HG02798 (cell line): ENCODE results near the gene IER5.

Source experiments
- ATAC-seq: cut with Tn5 transposase; IDR thresholded peaks from one replicate; pipeline ENCODE4 v1.9.1; 2021; ENCODE audit warnings: mild to moderate bottlenecking; ENCODE audit not compliant: unreplicated experiment, poor library complexity

Gene IER5

DNA sequence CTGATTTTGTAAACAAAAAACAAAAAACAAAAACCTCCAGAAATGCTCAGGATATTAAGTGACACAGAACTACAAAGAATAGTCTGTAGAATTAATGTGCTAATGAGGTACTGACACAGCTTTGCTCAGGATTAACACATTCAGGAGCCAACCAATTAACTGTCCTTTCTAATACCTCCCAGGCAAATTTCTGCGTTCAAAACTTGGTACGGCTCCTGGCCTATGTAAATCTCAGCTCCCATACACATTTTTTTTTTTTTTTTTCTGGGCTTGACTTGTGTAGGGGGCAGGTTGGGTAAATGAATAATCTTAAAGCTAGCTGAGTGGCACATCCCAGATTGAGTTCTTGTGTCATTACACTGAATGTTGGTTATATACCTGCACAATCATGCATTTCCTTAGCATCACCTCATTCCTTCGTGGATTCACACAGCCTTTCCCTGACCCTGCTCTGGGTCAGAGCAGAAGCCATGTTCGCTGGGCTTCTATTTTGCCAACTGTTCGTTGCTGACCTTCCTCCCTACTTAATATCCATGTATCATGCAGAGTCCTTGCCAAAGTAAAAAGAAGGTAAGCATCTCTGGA, 12.6 kb upstream of the IER5 start:
- ATAC-seq = no peak

DNA sequence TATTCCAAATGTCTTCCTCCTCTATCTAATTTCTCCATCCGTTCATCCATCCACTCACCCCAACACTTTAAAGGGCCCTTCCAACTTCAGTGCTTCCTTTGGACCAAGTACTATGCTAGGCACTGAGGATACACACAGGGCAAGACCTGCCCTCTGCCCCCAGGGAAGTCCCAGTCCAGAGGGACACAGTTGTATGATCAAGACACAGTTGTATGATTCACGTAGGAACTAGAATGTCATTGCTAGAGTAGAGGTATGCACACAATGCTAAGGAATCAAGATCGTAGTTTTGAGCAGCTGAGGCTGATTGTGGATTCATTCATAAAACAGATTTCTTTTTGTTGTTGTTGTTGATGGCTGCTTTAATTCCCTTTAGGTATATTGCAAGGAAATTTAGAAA, 11.6 kb upstream of the IER5 start:
- no peak for ATAC-seq

DNA sequence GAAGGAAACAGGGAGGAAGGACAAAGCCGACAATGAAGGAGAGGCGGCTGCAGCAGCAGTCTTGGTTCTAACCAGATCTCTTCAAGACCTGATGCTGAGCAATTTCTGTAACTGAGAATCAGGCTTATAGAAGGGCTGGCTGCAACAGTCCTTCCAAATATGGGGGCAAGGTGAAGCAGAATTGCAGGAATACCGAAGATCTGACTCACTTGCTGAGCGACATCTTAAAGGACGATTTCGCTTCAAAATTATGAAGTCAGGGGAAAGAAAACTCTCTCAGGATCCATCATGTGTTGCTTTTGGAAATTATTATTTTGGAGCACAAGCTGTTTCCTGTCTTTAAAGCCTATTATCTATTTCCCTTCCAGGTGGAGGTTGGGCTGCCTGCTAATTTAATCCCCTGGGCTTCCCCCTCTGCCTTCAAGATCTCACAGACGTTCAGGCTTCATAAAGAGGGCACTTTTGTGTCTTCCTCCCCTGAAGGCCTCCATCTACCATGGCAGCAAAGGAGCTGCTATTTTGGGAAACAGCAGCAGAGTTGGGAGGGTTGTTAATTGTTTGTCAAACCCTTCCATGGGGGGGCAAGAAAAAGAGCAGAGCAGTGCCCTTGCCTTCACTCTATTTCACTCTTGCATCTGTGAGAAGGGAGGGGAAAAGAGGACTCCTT, 10.8 kb upstream of the IER5 start:
- ATAC-seq = no peak

DNA sequence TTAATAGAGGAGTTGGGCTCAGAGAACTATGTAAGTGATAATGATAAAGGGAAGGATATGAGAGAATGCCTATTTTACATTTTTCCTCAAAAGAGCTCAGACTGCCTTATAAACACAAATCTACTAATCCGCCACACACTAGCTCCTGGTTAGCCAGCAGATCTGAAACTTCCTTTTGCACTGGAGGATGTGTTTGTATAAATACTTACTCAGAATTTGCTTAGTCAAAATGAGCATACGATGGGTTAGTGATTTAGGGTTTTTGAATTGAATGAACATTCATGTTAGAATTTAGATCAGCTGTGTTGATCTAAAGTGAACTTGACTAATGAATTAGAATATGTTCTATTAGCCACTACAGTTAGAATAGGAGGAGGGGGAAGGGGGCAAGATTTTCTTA, 9.1 kb upstream of the IER5 start:
- no peak for ATAC-seq

DNA sequence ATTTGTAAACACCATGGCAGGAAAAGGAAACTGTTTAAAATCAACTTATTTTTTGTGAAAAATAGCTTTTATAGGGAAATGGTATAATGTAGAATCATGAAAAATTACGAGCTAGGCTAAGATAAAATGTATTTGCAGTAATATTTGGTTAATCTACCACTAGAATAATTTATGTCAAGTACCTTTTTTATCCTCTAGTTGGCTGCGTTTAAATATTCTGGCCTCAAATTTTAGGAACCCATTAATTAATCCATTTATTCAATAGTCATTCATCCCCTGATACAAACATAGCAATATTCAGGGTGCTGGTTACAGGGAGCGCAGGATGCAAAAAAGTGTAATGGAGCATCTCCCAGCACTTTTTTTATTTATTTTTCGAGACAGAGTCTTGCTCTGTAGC, 8.6 kb upstream of the IER5 start:
- ATAC-seq = no peak

DNA sequence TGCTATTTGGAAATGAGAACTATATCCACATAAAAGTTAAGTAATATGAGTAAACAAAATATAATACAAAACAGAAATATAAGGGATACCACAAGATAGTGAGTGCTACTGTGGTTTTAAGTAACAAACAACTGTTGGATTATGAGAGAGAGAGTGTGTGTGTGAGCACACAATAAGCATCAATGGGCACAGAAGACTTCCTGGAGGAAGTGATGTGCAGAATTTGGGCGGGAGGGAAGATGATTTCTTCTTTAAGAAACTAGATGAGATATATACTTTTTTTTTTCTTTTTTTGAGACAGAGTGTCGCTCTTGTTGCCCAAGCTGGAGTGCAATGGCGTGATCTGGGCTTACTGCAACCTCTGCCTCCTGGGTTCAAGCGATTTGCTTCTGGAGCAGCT, 7.9 kb upstream of the IER5 start:
- ATAC-seq = no peak

DNA sequence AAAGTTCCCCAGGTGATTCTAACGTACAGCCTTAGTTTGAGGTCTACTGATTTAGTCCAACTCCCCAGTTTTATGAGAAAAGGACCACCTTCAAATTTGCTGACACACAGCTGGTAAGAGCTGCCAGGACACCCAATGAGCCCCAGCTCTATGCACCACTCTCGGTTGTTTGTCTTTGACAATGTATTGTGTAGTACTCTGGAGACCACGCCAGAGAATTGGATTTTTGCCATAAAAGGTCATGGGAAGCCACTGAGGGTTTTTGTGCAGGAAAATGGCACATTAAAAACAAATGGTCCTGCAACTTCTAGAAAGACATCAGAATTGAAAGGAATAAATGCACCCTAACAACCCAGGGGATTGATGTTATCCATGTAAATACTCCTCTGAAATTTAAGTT, 7.1 kb upstream of the IER5 start:
- ATAC-seq = no peak

DNA sequence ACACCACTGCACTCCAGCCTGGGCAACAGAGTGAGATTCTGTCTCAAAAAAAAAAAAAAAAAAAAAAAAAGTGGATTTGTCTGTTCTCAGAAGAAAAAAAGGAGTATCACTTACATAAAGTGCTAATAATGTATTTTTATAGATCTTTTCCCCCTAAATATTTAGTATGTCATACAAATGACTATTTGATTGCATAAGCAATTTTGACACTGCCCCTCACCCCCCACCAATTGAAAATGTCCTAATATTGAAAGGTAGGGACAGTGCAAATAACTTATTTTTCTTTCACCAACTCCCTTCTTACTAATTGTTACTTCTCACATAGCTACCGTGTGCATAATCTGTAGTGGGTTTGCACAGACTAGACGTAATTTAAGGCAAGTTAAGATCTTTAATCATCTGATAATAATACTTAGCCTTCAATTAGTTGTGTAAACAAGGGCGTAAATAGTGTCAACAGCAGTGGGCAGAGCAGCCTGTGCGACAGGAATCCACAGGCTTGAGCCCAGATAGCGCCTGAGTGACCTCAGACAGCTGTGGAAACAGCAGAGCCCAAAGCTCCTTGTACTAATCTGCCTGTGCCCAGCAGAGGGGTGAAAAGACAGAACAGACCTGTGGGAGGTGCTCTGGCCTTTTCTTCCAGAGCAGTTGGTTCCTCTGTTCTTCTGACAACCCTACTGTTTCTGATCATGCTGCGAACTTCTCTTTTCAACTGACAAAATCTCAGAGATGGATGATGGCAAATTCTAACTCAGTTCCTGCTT, 4.5 kb upstream of the IER5 start:
- peak; percentile 19 for ATAC-seq

DNA sequence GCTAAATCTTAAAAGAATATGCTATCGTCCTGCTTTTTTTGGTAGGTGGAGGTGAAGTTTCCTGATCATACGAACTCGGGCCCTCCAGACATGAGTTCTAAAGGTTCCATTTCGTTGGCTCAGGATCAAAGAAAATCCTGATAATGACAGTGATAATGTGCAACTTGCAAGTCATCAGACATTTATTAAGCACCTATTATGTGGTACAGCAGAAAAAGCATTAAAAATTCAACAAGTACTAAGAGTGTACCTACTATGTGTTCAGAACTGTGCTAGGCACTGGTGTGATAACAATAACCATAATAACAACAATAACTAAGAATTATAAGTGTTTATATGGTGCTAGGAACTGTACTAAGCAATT, 3.9 kb upstream of the IER5 start:
- no peak for ATAC-seq

DNA sequence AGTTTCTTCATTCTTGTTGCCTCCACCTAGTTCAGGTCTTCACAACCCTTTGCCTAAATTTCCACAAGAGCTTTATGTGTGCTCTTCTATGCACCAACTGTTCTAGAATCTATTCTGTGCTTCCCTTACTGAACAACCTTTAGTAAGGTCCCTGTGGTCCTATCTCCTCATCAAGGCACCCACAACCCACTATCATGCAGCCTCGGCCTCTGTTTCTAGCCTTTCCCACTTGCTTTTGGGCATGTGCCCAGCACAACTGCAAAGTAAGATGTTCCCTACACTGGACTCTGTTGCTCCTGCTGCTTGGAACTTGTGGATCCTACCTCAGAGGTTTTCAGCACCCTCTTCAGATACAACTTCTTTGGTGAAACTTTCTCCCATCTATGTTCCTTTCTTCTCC, 2.4 kb upstream of the IER5 start:
- no peak for ATAC-seq

DNA sequence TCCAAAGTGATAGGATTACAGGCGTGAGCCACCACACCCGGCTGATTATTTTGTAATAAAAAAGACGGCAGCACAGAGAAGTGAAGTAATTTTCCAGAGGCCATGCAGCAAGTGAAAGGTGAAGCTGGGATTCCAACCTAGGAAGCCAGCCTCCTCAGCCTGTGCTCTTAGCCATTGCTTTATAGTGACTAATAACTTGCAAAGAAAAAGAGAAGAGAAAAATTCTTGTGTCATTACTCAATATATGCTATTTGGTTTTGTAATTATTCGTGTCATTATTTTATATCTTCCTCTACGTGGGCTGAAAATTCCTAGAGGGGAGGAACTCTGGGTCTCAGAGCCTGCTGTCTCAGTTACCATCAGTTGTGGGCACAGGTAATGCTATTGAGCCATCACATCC, 1.6 kb upstream of the IER5 start:
- ATAC-seq = no peak

DNA sequence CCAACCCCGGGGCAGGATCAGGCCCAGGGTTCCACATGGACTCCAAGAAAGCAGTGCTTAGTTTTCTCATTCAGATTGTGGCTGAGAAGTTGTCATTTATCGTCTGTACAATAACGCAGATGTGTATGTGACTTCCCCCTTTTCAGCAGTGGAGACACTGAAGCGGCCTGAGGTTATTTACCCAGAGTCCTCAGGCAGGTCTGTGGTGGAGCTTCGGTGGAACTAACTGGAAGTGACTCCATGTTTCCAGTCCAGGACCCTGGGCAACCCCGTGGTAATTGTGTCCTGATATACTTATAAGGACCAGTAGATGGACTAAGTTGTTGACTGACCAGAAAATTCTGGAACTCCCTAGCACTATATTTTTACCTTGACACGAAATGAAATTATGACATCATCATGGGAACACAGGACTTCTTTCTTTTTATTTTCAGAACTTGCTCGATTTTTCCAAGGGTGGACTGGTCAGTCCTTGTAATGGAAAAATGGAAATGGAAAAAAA, 1.0 kb upstream of the IER5 start:
- ATAC-seq = no peak

DNA sequence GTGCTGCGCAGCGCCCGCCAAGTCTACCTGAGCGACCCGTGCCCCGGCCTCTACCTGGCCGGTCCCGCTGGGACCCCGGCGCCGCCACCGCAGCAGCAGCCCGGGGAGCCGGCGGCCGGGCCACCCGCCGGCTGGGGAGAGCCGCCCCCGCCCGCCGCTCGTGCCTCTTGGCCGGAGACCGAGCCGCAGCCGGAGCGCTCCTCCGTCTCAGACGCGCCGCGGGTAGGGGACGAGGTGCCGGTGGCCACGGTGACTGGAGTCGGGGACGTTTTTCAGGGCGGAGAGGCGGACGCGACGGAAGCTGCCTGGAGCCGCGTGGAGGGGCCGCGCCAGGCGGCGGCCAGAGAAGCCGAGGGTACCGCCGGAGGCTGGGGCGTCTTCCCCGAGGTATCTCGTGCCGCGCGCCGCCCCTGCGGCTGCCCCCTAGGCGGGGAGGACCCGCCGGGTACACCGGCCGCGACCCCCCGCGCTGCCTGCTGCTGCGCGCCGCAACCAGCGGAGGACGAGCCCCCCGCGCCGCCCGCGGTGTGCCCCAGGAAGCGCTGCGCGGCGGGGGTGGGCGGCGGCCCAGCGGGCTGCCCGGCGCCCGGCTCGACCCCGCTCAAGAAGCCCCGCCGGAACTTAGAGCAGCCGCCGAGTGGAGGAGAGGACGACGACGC, 646 bp downstream of the IER5 start:
- peak; percentile 8 for ATAC-seq

DNA sequence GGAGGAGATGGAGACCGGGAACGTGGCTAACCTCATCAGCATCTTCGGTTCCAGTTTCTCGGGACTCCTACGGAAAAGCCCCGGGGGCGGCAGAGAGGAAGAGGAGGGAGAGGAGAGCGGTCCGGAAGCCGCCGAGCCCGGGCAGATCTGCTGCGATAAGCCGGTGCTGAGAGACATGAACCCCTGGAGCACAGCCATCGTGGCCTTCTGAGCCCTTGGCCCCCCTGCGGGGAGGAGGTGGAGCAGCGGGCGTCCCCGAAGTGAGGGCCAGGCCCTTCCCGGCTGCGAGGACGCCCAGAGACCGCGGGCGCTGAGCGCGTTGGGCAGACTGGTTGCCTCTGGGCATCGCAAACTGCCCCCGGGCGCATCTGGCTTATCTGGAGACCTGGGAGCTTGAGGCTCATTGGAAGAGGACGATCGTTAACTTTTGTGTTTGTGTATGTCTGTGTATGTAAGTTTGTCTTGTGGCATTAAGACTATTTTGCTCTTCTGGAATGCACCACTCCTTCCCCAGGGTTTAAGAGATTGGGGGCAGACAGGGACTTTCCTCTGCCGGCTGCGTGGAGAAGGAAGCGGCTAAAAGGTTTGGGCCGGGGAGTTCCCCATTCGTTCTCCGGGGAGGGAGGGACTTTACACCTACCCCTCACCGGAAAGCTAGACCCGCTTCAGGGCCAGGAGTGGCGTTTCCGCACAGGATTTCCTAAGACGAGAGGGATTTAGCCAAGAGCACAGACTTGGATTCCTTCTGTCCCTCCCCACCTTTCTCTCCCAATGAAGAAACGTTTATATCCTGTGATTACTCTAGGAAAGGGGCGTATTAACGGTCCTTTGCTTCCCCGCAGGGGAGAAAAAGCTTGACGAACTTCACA, 1.4 kb downstream of the IER5 start:
- ATAC-seq = peak; percentile 27

DNA sequence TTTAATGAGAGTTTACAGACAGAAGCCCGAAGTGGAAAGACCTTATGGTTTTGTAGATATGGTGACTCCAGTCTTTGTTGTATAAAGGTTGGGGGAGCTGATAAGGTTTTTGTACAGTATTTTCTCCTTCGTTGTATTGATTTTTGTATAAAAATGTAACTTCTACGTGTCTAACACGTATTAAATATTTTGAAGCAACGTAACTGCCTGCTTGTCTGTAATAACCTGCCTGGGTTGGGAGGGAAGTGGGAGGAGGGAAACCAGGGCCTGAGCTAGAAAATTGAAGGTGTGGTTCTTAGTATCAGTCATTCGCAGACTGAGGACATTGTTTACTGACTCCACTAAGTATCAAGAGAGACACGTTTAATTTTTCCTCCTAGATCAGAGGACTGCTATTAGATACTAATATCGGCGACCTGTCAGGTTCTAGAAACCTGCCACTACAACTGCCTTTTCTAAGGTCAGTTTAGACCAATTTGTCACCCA, 2.2 kb downstream of the IER5 start:
- no peak for ATAC-seq

DNA sequence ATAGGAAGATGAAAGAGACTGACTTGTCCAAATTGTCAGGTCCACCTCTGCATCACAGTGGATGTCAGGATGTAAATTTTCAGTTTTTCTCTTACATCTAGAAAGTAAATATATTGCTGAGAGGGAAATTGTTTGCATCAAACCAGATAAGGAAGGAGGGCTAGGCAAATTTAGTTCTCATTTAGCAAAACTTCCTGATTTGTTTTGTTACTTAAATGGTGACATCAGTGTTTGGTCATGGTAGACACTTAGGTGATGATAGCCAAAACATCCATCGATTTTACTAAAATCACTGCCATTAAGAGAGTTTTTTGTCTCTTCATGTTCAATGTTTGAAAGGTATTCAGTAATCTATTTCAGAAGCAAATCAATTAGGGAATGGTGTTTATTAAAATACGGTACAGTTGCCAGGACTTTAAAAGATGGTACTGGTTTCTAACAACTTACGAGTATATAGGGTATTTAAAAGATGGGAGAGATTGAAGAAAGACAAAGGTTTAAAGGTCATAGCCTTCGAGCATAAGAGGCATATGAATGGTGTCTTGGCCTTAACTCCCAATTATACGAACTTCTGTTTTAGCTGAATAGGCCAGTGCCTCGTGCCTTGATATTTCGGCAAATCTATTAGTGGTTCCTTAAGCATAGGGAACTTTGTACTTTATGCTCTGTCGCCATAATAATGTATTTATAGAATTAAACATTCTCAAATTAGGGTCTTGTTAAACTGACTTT, 3.0 kb downstream of the IER5 start:
- no peak for ATAC-seq

DNA sequence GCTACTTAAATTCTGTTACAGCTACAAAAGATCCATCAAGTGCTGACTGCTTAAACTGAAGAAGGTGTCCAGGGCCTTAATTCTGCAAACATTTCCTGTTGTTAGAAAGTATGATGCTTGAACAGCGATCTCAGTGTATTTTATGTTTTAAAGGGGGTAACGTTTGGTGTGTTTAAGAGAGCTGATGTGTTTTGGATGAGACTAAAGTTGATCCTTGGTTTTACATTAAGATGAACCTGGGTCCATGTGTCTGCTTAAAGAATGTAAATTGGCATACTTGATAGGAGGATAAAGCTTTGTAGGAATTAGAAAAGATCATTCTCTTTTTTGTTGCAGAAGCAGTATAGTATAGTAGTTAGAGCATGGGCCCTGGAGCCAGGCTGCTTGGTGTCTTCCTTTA, 3.6 kb downstream of the IER5 start:
- ATAC-seq = no peak

DNA sequence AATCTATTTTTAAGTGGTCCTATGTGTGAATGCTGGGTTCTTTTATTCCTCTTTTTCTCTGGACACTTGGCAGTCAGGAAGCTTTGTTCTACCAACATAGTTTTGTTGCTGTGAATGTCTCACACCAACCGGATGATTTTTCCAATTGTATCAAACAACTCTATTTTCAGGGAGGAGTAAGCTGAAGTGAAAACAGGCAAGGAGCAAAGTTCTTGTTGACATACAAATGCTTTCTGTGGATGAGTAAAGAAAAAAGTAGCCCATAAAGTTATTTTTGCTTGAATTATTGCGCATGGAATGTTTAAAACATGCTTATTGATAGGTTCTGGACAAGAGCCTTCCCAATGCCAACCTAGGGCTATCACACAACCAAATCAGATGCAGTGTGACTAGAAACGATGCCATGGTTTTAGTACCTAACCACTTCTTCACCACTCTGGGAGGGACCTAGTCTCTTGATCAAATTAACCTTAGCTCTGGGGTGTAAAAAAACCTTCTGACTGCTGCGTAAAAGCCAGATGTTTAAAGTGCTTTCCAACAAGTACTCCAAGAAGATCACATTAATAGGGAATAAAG, 4.5 kb downstream of the IER5 start:
- no peak for ATAC-seq
